Fibroblast of lung (primary cell): ENCODE results near the gene UTP25.

Experiments used
- CTCF ChIP-seq, 2 donors: IDR thresholded peaks in 1 of 2; conservative IDR thresholded peaks in 1 of 2; 1 replicate in 1 of 2; 2 replicates in 1 of 2; pipeline ENCODE4 v1.5.1; 2011 to 2012; ENCODE audit warnings: low read length in 2 of 2, control low read depth in 1 of 2, inconsistent platforms in 1 of 2, low read depth in 1 of 2, mild to moderate bottlenecking in 1 of 2
- EZH2 ChIP-seq: IDR thresholded peaks from 2 replicates; pipeline ENCODE4 v1.5.1; 2012; ENCODE audit warnings: low read length, control low read depth, mild to moderate bottlenecking; ENCODE audit errors: missing control alignments

GRCh38 chr1:209820986-209821385 is 6.8 kb upstream of the UTP25 start:
- TF ChIP-seq EZH2 (no peak), CTCF (conservative IDR thresholded peaks at IDR 0.05 in 1 of 2, IDR thresholded peaks at IDR 0.05 in 1 of 2; ENCODE audit: low read depth in 1 of 2, low read length in 2 of 2) (no peak)
